Measurements from ENCODE around the gene CD58. TPM values are rescaled to one million over a fixed set of nuclear protein-coding genes. Genes with fewer than 3 reads are reported as not detected.
A peak's percentile ranks its signal among the peaks of the same experiment; 100 is the strongest.

The CD58 gene
- total and polyA plus RNA-seq, 12 donors = 6.3 to 43.6 (median 12.5) TPM

GRCh38 chr1:116514708-116515525 lies 55.9 kb downstream of the CD58 start:
- WGBS, 4 donors = 72 to 78% (median 77%) methylated on average over 8 of the region's 8 CpGs
- intact Hi-C loops (cut with DNase I) = no loop called here
- H3K9me3 ChIP-seq (replicated peaks in 1 of 3) = no peaks in the 10 kb centered on the region
- H3K36me3 ChIP-seq (replicated peaks in 1 of 2) = no peaks in the 10 kb centered on the region
- H3K27me3 ChIP-seq = no peaks in the 10 kb centered on the region
- TF ChIP-seq POLR2A (IDR thresholded peaks at IDR 0.05) (no peak), CTCF (IDR thresholded peaks at IDR 0.05) (no peak)
- no peak overlapping the region for H3K4me3 ChIP-seq
- H3K27ac ChIP-seq = peak overlapping the region in 1 of 5 donors; percentile 52
- no peak for DNase-seq
- no peaks in the 10 kb centered on the region for H3K4me1 ChIP-seq (replicated peaks in 1 of 2)

DNA sequence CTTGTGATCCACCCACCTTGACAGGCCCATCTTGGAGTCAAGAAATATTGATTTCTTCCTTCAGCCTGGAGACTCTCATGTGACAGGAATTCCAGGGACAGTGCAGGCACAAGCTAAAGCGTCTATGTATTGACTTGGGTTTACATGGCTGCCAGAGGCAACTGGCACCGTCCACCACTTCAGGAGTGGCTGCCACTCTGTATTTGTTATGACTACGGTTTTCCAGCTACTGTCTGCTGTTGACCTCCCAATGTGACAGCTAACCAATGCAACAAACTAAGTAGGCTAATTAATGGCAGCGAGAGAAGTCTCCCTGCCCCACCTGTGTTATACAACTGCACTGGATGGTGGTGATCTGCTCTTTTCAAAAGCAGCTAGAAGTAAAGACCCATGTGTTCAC lies 56.9 kb downstream of the CD58 start:
- intact Hi-C loops (cut with DNase I) = no loop called here
- Histone ChIP-seq H3K4me3 (no peak overlapping the region), H3K9me3 (replicated peaks in 1 of 3) (no peaks in the 10 kb centered on the region), H3K4me1 (replicated peaks in 1 of 2) (peaks cover 0 to 6% of the 10 kb centered on the region in 2 donors), H3K36me3 (replicated peaks in 1 of 2) (no peaks in the 10 kb centered on the region), H3K27me3 (no peaks in the 10 kb centered on the region), H3K27ac (no peak overlapping the region)
- TF ChIP-seq POLR2A (IDR thresholded peaks at IDR 0.05) (no peak), CTCF (IDR thresholded peaks at IDR 0.05) (no peak)
- WGBS, 4 donors = 90 to 94% (median 92%) methylated on average over 4 of the region's 4 CpGs
- DNase-seq = no peak

GRCh38 chr1:116511459-116512019 lies 59.3 kb downstream of the CD58 start:
- WGBS, 4 donors = 44 to 97% (median 93%) methylated on average over 2 of the region's 2 CpGs
- no peaks in the 10 kb centered on the region for H3K27me3 ChIP-seq
- TF ChIP-seq CTCF (IDR thresholded peaks at IDR 0.05) (no peak), POLR2A (IDR thresholded peaks at IDR 0.05) (no peak)
- no peak overlapping the region for H3K4me3 ChIP-seq
- H3K9me3 ChIP-seq (replicated peaks in 1 of 3) = no peaks in the 10 kb centered on the region
- DNase-seq = no peak
- no peaks in the 10 kb centered on the region for H3K36me3 ChIP-seq (replicated peaks in 1 of 2)
- no peak overlapping the region for H3K27ac ChIP-seq
- intact Hi-C loops (cut with DNase I) = no loop called here
- peaks cover 0 to 11% of the 10 kb centered on the region in 2 donors for H3K4me1 ChIP-seq (replicated peaks in 1 of 2)

DNA sequence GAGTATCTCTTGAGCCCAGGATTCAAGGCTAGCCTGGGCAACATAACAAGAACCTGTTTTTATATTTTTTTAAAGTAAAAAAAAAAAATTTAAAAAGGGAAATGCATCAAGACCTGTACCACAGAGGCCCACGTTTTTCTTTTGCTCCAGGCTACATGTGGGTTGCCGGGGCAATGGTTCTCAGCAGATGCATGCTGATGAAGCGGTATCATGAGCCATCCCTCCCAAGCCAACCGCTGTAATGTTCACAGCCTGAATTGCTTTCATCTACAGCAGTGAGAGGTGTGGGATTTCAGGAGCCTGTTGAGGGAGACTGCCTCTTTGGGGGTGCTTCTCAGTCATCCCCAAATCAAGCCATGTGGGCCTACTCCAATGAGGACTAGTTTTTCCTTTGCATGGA lies 60.5 kb downstream of the CD58 start:
- DNase-seq = no peak
- TF ChIP-seq POLR2A (IDR thresholded peaks at IDR 0.05) = no peak
- TF ChIP-seq CTCF (IDR thresholded peaks at IDR 0.05) = no peak
- WGBS, 4 donors = 76 to 87% (median 83%) methylated on average over 4 of the region's 4 CpGs
- Histone ChIP-seq H3K27me3 (no peaks in the 10 kb centered on the region), H3K4me1 (replicated peaks in 1 of 2) (peaks cover 3 to 11% of the 10 kb centered on the region in 2 donors), H3K27ac (no peak overlapping the region), H3K4me3 (no peak overlapping the region), H3K9me3 (replicated peaks in 1 of 3) (no peaks in the 10 kb centered on the region), H3K36me3 (replicated peaks in 1 of 2) (no peaks in the 10 kb centered on the region)
- intact Hi-C loops (cut with DNase I) = no loop called here

All from adrenal gland (tissue), 12 donors.